Activated CD8-positive, alpha-beta memory T cell treated with anti-CD3 and anti-CD28 coated beads, Interleukin-2, amount 50 U/mL, for 1 hour (primary cell): ENCODE measurements around the gene EGFLAM.

Experiments used
- DNase-seq: peaks from one replicate; pipeline ENCODE4 v3.0.0-alpha.2; 2020; ENCODE audit errors: extremely low read depth

Gene EGFLAM

DNA sequence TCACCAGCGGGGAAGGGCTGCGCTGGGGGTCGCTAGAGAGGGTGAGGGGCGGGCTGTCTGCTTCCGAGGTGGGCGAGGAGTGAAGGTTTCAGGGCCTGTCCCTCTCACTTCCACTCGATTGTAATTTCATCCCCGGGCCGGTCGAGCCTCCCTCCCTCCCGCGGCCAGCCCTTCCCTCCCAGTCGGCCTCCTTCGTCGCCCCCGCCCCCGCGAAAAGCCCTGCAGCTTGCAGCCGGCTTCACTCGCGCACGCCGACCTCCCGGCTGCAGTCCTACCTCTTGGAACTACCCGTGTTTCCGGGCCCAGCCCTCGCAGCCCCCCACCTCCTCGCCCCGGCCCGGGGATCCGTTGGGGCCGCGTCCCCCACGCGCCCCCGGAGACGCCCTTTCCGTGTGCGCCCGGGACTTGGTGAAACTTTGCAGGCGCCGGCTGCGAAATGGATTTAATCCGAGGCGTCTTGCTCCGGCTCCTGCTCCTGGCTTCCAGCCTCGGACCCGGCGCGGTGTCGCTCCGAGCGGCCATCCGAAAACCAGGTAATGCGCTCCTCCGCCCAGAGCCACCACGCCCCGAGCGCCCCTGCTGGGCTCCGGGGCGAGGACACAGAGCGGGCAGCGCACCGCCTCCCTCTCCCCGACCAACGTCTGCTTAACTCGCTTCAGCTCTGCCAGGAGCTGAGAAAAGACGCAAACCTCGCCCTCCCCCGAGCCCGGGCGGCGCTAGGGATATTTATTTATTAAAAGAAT is at the start of gene EGFLAM:
EGFLAM (plus strand) TSS at position 241 of the 743 bp plus-strand sequence; CDS start at position 437, 196 bp downstream.
- DNase-seq: no peak

GRCh38 chr5:38208782-38209378 is 49.5 kb upstream of the EGFLAM start:
- DNase-seq: no peak

GRCh38 chr5:38210676-38211353 is 47.5 kb upstream of the EGFLAM start:
- no peak for DNase-seq

- no peak for DNase-seq
Measured at GRCh38 chr5:38211354-38211710, 47.0 kb upstream of the EGFLAM start.

DNA sequence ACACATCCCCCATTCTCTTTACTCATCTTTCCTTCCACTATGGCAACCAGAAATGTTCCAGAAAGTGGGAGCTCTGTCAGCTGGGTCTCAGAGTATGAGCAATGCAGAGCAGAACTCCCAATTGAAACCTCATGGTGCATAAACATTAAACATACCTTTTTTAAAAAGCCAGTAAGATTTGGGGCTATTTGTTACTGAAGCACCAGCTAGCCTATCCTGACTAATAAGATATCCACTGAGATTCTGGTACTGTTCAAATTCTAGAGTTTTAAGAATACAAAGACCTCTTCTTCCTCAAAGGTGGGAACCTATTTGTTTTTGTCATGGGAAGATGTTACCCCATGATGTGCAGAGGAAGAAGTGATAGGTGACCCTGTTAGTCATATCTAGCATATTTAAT is 46.1 kb upstream of the EGFLAM start:
- DNase-seq: no peak

- no peak for DNase-seq
Measured at GRCh38 chr5:38226091-38226490, 32.3 kb upstream of the EGFLAM start.

DNA sequence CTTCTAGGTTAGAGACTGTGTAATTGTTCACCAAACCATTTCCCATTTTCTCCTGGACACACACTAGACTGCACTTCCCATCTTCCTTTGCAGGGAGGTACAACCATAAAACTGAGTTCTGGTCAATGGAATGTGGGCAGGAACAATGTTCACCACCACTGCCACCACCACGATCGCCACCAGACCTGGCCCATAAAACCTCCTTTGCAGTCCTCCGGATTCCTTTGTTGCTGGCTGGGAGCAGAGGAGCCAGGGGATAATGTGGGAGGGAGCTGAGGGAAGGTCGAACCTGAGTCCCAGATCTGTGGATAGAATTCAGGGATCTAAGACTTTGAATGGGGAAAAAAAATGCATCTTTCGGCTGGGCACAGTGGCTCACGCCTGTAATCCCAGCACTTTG is 29.4 kb upstream of the EGFLAM start:
- no peak for DNase-seq

DNA sequence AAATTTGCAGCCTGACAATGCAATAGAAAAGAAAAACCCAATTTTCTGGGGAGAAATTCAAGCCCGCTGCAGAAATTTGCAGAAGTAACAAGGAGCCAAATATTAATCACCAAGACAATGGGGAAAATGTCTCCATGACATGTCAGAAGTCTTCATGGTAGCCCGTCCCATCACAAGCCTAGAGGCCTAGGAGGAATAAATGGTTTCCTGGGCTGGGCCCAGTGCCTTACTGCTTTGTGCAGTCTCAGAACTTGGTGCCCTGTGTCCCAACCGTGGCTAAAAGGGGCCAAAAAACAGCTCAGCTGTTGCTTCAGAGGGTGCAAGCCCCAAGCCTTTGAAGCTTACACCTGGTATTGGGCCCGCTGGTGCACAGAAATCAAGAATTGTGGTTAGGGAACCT is 23.6 kb upstream of the EGFLAM start:
- no peak for DNase-seq

GRCh38 chr5:38237681-38238080 is 20.7 kb upstream of the EGFLAM start:
- DNase-seq: no peak

DNA sequence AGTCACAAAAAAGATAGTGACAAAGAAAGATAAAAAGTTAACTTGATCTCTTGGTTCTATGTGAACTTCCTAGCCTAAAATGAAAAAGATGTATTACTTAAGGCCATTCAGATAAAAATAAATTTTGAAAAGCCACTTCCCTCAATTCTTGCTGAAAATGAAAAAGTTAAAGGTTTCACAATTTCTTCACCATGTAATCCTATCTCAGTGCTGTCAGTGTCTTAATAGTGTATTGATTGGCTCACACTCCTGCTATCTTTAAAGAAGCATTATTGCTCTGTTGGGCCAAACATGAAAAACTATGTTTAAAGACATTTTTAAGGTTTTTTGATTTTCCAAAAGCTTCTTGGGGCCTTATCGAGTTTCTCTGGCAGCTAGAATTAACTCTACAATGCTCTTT is 18.1 kb upstream of the EGFLAM start:
- DNase-seq: no peak

DNA sequence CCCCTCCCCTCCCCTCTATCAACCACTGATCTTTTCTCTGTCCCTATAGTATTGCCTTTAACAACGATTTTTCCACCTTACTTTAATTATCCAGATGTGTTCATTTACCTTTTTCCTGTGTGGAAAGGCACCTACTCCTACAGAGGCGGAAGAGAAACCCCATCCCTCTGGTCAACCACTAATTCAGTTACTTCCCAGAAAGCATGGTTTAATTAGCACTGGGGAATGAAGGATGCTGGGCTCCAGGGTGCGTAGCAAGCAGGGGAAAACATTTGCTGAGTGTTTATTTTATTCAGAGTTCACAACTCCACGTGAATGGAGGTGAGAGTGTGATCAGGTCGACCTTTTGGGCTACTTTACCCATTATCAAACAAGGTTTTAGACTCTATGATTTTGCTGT is 16.7 kb upstream of the EGFLAM start:
- DNase-seq: no peak

DNA sequence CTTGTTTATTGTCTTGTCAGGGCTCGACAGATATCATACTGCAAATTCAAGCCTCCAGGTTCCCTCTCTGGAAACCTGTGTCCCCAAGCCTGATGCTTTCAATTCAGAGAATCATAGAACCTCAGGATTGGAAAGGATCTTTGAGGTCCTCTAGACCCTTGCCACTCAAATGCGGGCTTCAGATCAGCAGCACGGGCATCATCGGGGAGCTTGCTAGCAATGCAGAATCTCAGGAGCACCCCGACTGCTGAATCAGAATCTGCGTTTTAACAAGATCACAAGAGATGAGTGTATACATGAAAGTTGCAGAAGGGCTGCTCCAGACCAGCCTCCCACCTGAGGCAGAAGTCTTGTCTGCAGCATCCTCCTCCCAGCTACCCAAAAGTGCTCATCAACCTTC is 13.1 kb upstream of the EGFLAM start:
- DNase-seq: no peak

DNA sequence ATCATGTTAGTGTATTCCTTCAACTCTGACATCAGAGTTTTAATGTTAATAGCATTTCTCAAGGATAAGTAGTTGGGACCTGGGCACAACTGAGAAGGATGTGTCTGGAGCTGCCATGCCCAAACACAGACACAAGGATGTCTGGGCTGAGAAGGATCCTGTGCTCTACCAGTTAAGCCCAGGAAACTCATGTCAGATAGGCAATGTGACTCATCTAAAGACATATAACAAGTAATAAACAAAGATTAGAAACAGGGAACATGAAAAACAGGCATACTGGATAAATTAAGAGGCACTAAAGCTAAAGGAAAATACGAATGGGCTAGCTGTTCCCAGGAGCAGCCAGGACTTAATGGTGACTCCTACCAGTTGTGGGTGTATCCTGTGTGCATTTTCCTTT is 9.1 kb upstream of the EGFLAM start:
- DNase-seq: no peak

DNA sequence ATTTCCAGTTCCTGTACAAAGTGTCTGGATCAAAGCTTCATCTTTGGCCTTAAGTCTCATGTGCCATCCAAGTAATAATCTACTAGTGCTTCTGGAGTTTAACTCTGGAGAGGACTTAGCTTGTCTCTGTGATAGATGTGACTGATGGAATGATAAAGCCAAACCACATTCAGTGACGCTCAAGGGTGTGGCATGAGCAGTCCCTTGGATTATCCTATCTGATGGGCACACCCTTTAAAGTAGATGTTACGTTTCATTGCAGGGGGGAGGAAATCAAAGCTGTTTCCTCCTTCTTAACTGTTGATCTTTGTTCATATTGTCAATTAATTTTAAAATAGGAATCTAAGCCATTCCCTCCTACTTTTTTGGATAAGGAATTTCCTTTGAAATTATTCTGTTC is 8.5 kb upstream of the EGFLAM start:
- no peak for DNase-seq

GRCh38 chr5:38250763-38251448 is 7.5 kb upstream of the EGFLAM start:
- DNase-seq: no peak

DNA sequence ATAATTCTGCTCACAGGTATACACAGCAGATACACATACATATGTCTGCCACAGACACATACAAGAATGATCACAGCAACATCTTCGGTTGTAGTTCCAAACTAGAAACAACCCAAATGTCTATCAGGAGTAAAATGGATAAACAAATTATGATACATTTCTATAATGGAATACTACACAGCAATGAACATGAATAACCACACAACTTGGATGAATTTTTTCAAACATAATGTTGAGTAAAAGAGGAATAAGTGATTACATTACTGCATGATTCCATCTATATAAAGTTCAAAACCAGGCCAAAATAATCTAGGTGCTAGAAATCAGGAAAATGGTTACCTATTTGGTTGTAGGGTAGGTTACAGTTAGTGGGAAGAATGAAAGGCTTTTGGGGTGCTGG is 4.6 kb upstream of the EGFLAM start:
- DNase-seq: no peak

DNA sequence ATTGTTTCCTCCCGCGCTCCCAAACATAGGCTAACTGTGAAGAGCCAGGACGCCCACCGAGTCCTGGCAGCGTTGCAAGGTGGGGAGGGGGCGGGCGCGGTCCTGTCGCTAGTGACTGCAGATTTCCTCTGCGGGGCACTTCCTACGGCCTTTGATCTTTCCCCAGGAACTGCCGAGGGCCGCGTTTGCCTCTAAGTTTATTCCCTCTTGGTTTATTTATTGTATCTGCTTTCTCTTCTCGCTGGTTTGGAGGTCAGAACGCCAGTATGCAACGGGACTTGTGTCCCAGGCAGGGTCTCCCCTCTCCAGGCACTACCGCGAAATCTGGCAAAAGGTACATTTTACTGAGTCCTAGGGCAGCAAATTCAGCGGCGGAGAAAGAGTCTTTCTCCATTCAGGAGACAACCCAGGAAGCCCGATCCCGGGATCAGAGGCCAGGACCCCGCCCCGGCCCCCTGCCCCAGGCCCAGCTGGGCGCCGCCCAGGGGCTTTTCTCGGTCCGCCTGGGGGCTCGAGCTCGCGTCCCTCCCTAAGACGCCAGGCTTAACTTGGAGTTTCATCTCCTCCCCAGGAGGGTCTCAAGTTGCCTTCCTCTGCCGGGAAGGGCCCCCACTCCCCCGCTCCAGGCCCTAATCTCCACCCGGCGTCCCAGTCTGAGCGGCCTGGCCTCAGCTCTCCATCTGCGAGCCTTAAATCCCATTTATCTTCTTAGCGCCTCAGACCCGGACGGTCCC is 884 bp upstream of the EGFLAM start:
- no peak for DNase-seq

- DNase-seq: no peak
Measured at GRCh38 chr5:38258042-38258318, 379 bp upstream of the EGFLAM start.

DNA sequence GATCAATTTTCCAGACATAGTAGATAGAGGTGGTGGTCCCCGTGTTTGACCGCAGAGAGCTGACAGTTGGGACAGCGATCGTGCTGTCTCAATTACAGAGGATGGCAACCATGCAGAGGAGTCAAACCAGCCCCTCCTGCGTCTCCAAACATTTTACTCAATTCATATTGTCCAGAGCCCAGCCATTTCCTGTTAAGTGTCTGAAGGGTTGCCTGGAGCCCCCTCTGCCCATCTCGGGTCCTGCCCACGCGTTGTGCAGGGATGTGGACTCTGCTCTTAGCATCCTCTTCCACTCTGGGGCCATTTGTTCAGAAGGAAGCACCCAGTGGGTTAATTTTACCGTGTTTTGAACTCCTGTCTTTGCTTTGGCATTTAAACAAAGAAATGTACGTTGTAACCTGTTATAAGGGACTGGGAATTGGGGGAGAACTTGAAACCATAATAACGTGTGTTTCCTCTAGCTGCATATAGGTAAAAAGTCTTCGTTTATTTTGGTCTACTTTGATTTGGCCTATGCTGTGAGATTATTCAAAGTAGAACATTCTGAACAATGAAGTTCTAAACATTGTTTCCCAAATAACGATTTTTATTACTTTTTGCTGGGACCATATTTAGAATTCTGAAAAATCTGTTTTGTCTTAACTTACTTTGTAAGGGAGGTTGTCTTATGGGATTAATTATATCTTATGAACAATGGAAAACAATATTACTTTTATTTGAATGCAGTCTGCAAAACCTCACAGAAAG is 876 bp downstream of the EGFLAM start:
- no peak for DNase-seq

GRCh38 chr5:38259809-38260160 is 1.4 kb downstream of the EGFLAM start:
- DNase-seq: no peak

- DNase-seq: no peak
Measured at GRCh38 chr5:38263983-38264382, 5.6 kb downstream of the EGFLAM start.
